Activated CD4-positive, alpha-beta T cell treated with anti-CD3 and anti-CD28 coated beads, Interleukin-10, Interleukin-2, amounts not matched to agents 100 ng/mL and 50 ng/mL, durations not matched to agents 16 hours and 8 hours (primary cell): ENCODE data around the gene KRT35.

Experiments used
- DNase-seq: peaks from one replicate; pipeline ENCODE4 v3.0.0-alpha.2; 2020

KRT35 gene

GRCh38 chr17:41481036-41481435 is at the start of gene KRT35:
KRT35 (minus strand) TSS chr17:41481151; CDS start chr17:41481097, 54 bp downstream.
- DNase-seq = no peak

- no peak for DNase-seq
These were observed 49.4 kb upstream of the KRT35 start for GRCh38 chr17:41530062-41531048.

GRCh38 chr17:41529491-41529915 is 48.6 kb upstream of the KRT35 start:
- DNase-seq = no peak

GRCh38 chr17:41528959-41529353 is 48.0 kb upstream of the KRT35 start:
- DNase-seq = no peak

GRCh38 chr17:41527063-41528023 is 46.4 kb upstream of the KRT35 start:
- DNase-seq = no peak

GRCh38 chr17:41524261-41524660 is 43.3 kb upstream of the KRT35 start:
- no peak for DNase-seq

GRCh38 chr17:41523787-41524186 is 42.8 kb upstream of the KRT35 start:
- DNase-seq = no peak

GRCh38 chr17:41523225-41523593 is 42.3 kb upstream of the KRT35 start:
- no peak for DNase-seq

- no peak for DNase-seq
These were observed 41.6 kb upstream of the KRT35 start for GRCh38 chr17:41522301-41523224.

- no peak for DNase-seq
These were observed 40.8 kb upstream of the KRT35 start for GRCh38 chr17:41521574-41522261.

GRCh38 chr17:41520821-41521521 is 40.0 kb upstream of the KRT35 start:
- DNase-seq = no peak

- no peak for DNase-seq
These were observed 38.7 kb upstream of the KRT35 start for GRCh38 chr17:41519501-41520224.

GRCh38 chr17:41518789-41519449 is 38.0 kb upstream of the KRT35 start, which contains the start of gene KRT15:
KRT15 (minus strand) TSS chr17:41518890; CDS start chr17:41518827, 63 bp downstream.
- DNase-seq = no peak

GRCh38 chr17:41518031-41518430 is 37.1 kb upstream of the KRT35 start:
- no peak for DNase-seq

- no peak for DNase-seq
These were observed 35.9 kb upstream of the KRT35 start for GRCh38 chr17:41516830-41517283.

GRCh38 chr17:41516147-41516829 is 35.3 kb upstream of the KRT35 start:
- DNase-seq = no peak

GRCh38 chr17:41513168-41513547 is 32.2 kb upstream of the KRT35 start:
- no peak for DNase-seq

GRCh38 chr17:41512546-41513167 is 31.7 kb upstream of the KRT35 start:
- no peak for DNase-seq
